CD4-positive, alpha-beta T cell treated with Interleukin-17A for 1 hour (primary cell): ENCODE measurements around the gene PNMA8B.
"Not testable (repeated sequence)": the region's sequence is repeated elsewhere in the genome, so short reads cannot be mapped to it uniquely, and the experiment has no call there.

Experiments used
- DNase-seq: peaks from one replicate; pipeline ENCODE4 v3.0.0-alpha.2; 2020

Gene PNMA8B

GRCh38 chr19:46513461-46514236 is 18.0 kb upstream of the PNMA8B start:
- DNase-seq: peak; percentile 73

DNA sequence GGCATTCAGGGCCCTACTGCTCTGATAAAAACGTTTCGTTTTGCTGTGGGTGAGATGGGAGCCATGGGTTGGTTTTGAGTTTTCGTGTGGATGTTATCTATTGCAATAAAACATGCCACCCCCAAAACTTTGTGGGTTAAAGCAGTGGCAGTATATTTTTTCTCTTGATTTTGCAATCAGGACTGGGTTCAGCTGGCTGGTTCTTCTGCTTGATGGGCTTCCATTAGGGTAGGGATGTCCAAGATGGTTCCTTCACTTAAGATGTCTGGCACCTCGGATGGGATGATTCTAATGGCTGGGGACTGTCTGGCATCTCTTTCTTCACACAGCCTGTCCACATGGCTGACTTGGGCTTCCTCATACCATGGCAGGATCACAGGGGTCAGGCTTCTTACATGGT is 15.6 kb upstream of the PNMA8B start:
- DNase-seq: no peak

DNA sequence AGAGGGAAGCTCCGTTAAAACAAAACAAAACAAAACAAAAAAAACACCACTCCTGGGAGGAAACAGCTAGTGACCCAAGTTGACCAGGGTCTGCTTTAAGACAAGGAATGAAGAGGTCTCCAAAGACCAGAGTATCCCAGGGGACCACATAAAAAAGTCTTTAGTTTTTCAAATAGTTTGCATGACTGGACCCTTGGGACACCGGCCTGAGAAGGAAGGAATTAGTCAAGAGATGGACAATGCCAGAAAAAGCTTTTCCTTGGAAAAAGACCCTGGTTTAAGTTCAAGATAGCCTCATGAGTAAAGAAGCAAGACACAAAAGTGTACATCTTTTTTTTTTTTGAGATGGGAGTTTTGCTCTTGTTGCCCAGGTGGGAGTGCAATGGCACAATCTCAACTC is 12.5 kb upstream of the PNMA8B start:
- DNase-seq: no peak

DNA sequence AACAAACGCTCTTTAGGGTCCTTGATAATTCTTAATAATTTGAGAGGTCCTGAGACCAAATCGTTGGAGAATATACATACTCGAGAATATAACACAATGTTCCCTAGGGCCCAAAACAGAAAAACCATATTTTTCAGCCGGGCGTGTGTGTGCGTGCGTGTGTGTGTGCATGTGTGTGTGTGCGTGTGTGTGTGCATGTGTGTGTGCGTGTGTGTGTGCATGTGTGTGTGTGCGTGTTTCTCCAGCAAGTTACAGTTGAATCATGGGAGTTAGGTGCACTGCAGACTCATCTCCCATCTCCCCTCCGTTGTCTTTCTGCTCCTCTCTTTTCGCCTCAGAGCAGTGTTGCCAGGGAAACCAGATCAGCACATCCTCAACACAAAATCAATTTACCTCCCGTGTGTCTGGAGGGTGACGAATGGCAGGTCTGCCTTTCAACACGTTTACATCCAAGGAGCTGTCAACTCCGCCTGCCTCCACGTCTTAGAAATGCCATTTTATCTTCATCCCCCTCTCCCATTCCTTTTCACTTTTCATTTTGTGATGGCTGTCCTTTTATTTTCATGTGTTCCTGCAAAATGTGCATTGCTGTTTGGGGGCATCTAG is 8.3 kb upstream of the PNMA8B start:
- DNase-seq: no peak

GRCh38 chr19:46502891-46503290 is 7.2 kb upstream of the PNMA8B start:
- no peak for DNase-seq

DNA sequence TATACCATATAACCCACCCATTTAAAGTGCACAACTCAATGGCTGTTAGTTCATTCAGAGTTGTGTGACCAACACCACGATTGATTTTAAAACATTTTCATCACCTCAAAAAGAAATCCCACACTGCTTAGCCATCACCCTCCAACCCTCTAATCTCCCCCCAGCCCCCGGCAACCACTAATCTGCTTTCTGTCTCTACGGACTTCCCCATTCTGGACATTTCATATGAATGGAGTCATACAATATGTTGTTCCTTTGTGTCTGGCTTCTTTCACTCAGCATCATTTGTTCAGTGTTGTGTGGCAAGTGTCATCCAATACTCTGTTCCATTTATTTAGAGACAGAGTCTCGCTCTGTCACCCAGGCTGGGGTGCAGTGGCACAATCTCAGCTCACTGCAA is 4.0 kb upstream of the PNMA8B start:
- no peak for DNase-seq

DNA sequence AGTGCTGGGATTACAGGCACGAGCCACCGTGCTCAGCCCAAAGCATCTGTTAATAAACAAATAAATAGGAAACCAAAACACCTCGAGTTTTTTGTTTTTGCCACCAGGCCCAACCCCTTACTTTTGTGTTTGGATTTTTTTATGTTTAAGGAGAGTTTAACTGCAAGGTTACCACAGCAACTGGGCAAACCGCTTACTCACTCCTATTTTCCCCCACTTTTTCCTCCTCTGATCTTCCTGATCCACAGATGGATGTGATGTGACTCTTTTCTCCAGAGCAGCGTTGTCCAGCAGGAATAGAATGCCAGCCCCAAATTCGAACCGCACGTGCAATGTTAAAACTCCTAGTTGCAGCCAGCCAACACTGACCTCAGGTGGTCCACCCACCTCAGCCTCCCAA is 2.1 kb upstream of the PNMA8B start:
- DNase-seq: no peak

GRCh38 chr19:46496886-46497285 is 1.2 kb upstream of the PNMA8B start:
- DNase-seq: not testable (repeated sequence)

- DNase-seq: no peak
Measured at GRCh38 chr19:46496304-46496703, 637 bp upstream of the PNMA8B start.

- no peak for DNase-seq
Measured at GRCh38 chr19:46494941-46495785, 504 bp downstream of the PNMA8B start.

GRCh38 chr19:46494146-46494940 is 1.3 kb downstream of the PNMA8B start:
- no peak for DNase-seq

DNA sequence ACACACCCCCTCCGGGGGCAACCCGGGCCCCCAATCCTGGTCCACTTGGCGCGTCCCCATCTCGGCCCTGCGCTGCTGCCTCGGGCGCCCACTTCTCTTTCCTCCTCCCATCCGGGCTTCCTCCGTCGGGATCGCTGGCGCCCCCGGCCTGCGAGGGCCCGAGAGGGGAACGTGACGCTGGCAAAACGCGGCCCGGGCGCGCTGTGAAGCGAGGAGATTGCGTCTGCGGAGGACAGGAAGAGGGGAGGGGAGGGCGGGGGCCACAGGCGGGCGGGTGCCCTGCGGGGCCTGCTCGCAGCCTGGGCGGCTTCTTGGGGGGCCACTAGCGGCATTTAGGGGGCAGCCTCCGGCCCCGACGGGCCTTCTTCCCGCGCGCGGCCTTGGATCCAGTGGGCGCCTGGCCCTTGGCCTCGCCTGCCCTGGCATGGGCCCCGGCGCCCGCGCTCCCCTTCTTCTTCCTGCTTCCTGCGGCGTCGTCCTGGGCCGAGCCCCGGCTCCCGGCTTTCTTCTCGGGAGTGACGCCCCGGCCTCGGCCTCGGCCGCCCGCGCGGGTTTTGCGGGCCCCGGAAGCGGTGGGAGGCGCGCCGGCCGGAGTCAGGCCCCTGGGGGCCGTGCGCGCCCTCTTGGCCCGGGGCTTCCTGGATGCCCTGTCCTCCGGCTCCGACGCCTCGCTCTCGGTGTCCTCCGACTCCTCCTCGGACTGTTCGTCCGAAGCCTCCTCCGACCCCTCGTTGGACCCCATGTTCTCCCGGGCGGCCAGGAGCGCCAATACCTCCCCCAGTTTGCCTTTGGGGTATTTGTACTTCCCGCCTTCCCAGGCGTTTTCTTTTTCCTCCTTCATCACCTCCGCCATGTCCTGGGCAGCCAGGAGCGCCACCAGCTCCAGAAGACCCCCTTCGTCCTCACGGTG is 2.2 kb downstream of the PNMA8B start:
- peak; percentile 14 for DNase-seq

DNA sequence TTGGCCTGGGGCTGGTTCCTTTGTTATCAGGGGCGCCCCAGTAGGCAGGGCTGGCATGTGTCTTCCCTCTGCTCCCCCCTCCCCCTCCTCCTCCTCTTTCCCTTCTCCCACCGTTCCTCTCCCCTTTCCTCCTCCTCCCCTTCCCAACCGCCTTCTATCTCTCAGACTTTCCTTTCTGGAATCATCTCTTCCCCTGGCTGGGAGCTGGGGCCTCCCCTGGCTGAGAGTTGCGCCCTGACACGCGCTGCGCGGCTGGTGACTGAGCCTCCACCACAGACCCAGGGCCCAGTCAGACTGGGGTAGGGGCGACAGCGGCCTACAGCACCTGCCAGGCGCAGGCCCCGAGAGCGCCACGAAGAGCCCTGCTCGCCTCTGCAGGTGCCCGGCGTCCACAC is 2.8 kb downstream of the PNMA8B start:
- no peak for DNase-seq

GRCh38 chr19:46491975-46492682 is 3.5 kb downstream of the PNMA8B start:
- no peak for DNase-seq

DNA sequence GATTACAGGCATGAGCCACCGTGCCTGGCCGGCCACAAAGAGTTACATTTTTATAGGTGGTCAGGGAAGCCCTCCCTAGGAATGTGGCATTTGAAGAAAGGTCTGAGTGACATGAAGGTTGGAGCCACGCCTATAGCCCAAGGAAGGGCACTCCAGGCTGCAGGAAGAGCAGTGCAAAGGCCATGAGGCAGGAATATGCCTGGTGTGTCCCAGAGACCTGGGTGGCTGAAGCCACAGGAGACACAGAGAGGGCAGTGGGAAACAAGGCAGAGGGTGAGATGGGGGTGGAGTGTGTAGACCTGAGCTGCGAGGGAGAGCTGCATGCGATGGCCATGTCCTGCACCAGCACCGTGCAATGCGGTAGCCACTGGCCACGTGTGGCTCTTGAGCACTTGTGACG is 4.9 kb downstream of the PNMA8B start:
- no peak for DNase-seq

DNA sequence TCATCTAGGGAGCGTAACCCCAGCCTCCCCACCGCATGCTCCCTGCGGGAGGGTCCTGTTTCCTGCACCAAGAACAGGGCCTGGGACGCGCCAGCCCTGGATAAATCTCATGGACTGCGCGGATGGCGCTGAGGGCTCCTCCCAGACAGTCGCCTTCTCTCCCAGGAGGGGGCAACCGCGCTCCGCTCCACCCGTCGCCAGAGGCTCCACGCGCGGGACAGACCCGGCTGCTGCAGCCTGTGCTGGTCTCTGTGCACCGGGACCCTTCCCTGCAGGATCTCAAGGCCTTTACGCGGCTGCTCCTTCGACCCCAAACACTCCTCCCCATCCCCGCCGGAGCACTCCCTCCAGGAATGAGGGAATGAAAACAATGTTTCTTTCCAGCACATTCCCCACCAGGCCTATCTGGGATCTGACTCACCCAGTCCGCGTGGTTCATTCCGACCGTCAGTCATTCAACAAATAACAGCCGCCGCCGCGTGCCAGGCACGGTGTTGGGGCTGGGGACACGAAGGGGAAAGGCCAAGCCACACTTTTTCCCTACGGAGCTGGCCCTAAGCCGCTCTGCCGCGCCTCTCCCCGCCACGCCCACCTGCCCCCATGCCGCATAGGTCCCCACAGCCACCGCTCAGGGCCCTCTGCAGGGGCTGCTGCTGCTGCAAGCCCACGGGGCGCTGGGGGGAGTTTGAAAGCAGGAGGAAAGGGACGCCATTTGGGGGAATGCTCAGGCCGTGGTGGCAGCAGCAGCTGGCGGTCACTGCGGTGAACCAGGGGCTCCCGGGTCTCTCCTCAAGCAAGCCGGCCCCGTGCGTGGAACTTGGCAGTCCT is 6.0 kb downstream of the PNMA8B start:
- no peak for DNase-seq

DNA sequence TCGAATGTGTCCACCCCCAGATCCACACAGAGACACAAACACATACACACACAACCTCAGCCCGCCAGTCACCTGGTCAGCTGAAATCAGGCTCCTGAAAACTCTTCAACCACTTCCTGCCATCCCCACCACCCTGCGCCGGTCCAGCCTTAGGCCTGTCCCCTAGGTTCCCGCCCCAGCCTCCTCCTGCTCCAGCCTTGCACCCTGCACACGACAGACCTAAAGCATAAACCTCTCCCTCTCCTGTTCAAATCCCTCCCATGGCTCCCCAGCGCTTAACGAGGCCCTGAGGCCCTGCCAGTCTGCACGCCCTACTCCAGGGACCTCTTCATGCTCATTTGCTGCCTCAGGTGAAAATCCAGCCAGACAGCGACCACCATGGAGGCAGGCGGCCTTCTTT is 7.1 kb downstream of the PNMA8B start:
- DNase-seq: no peak

GRCh38 chr19:46487802-46488445 is 7.7 kb downstream of the PNMA8B start:
- peak; percentile 75 for DNase-seq

DNA sequence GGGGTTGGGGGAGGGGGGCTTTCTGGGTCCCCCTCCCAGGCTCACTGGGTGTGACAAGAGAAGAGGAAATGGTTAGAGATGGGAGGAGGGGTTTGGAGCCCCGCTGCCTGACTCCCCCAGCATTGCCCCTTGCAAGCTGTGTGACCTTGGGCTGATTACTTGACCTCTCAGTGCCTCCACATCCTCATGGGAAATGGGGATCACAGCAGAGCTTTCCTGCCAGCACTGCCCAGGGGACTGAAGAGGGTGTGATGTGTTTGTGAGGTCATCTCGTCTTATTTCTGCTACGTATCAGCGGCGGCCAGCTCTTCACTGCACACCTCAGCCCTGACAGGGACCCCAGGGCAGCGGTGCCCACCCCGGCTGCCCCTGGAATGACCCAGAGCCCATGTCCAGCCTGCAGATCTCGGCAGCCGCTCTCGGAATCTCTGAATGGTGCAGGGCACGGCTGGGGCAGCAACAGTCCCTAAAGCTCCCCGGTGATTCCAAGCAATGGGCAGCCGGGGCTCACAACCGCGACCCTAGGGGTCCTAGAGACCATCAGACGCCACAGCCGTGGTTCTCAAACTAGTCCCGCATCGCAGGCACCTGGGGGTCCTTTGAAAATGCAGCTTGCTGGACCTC is 8.4 kb downstream of the PNMA8B start:
- DNase-seq: no peak
